ENCODE data around the gene CAMK1D.

The CAMK1D gene

DNA sequence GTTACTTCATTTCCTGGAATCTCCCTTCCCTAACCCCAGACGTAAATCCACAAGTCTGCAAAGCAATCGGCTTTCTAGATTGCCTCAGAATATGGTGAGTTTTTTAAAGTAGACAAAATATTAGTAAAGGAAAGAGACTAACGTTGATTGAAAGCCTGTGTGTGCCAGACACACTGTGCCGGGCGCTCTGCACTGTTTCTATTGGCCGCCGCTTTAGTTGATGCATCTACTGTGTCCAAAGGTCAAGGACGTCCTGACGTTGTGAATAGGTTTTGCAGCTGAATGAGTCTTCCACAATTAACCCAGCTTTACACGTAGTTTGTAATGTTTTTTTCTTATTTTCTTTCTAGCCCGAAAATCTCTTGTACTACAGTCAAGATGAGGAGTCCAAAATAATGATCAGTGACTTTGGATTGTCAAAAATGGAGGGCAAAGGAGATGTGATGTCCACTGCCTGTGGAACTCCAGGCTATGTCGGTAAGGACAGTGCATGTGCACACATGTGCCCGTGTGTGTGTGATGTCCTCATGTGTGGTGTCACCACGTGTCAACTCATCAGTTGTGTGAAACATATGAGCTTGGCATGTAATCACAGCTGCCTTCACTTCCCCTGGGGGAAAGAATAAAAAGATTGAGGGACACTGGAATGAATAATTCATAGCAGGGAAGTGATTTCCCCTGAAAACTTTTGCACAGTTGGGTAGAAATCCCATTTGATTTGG lies 420.1 kb downstream of the CAMK1D start:
- TF ChIP-seq, protein P1, sequence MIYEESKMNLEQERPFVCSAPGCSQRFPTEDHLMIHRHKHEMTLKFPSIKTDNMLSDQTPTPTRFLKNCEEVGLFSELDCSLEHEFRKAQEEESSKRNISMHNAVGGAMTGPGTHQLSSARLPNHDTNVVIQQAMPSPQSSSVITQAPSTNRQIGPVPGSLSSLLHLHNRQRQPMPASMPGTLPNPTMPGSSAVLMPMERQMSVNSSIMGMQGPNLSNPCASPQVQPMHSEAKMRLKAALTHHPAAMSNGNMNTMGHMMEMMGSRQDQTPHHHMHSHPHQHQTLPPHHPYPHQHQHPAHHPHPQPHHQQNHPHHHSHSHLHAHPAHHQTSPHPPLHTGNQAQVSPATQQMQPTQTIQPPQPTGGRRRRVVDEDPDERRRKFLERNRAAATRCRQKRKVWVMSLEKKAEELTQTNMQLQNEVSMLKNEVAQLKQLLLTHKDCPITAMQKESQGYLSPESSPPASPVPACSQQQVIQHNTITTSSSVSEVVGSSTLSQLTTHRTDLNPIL (CRISPR knock-in tag; IDR thresholded peaks at IDR 0.05; ENCODE audit: low read depth) = no peak
- TF ChIP-seq RARB (CRISPR knock-in tag; IDR thresholded peaks at IDR 0.05) (no peak), PPARA (CRISPR knock-in tag; IDR thresholded peaks at IDR 0.05; ENCODE audit: borderline replicate concordance) (no peak), TOX (CRISPR knock-in tag; IDR thresholded peaks at IDR 0.05; ENCODE audit: borderline replicate concordance) (no peak), ZNF8 (CRISPR knock-in tag; IDR thresholded peaks at IDR 0.05) (no peak), ZNF565 (CRISPR knock-in tag; conservative IDR thresholded peaks at IDR 0.05; ENCODE audit: low read depth) (no peak)
- TF ChIP-seq, protein P2, sequence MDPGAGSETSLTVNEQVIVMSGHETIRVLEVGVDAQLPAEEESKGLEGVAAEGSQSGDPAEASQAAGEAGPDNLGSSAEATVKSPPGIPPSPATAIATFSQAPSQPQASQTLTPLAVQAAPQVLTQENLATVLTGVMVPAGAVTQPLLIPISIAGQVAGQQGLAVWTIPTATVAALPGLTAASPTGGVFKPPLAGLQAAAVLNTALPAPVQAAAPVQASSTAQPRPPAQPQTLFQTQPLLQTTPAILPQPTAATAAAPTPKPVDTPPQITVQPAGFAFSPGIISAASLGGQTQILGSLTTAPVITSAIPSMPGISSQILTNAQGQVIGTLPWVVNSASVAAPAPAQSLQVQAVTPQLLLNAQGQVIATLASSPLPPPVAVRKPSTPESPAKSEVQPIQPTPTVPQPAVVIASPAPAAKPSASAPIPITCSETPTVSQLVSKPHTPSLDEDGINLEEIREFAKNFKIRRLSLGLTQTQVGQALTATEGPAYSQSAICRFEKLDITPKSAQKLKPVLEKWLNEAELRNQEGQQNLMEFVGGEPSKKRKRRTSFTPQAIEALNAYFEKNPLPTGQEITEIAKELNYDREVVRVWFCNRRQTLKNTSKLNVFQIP (CRISPR knock-in tag; IDR thresholded peaks at IDR 0.05; ENCODE audit: borderline replicate concordance, low read depth) = no peak
- no peak for ATAC-seq

DNA sequence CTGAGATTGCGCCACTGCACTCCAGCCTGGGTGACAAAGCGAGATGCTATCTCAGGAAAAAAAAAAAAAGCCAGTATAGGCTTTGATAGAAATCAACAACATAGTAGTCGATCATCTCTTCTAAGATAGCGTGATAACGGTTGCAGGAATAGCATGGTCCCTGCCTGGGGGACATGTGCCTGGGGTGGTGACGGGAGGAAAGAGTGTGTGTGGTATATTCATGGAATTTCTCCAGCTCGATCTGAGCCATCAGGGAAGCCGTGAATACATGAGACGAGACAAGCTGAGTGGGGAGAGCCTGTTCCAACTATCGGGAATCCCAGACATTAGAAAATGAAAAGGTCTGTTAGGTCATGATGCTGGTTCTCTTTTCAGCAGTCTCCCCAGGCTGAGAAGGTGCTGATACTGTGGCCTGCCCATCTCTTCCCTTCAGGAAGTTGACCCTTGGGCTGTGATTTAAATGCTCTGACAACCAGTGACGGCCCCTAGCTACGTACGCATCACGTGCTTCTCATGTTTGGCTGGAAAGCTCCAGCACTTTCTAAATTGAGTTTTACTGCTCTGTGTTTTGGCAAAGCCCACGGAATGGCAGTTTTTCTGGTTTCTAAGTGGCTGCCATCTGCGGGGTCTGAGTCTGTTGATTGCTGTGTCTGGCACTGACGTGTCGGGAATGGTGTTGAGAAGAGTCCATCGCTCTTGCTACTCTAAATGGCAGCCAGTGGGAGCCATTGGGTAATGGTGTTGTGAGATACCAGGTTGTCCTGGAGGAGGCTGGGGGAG lies 422.8 kb downstream of the CAMK1D start:
- no peak for ATAC-seq
- TF ChIP-seq, protein P2 (CRISPR knock-in tag; IDR thresholded peaks at IDR 0.05; ENCODE audit: borderline replicate concordance, low read depth) = no peak
- TF ChIP-seq RARB (CRISPR knock-in tag; IDR thresholded peaks at IDR 0.05) = no peak
- TF ChIP-seq, protein P3, sequence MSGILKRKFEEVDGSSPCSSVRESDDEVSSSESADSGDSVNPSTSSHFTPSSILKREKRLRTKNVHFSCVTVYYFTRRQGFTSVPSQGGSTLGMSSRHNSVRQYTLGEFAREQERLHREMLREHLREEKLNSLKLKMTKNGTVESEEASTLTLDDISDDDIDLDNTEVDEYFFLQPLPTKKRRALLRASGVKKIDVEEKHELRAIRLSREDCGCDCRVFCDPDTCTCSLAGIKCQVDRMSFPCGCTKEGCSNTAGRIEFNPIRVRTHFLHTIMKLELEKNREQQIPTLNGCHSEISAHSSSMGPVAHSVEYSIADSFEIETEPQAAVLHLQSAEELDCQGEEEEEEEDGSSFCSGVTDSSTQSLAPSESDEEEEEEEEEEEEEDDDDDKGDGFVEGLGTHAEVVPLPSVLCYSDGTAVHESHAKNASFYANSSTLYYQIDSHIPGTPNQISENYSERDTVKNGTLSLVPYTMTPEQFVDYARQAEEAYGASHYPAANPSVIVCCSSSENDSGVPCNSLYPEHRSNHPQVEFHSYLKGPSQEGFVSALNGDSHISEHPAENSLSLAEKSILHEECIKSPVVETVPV (CRISPR knock-in tag; IDR thresholded peaks at IDR 0.05) = no peak

DNA sequence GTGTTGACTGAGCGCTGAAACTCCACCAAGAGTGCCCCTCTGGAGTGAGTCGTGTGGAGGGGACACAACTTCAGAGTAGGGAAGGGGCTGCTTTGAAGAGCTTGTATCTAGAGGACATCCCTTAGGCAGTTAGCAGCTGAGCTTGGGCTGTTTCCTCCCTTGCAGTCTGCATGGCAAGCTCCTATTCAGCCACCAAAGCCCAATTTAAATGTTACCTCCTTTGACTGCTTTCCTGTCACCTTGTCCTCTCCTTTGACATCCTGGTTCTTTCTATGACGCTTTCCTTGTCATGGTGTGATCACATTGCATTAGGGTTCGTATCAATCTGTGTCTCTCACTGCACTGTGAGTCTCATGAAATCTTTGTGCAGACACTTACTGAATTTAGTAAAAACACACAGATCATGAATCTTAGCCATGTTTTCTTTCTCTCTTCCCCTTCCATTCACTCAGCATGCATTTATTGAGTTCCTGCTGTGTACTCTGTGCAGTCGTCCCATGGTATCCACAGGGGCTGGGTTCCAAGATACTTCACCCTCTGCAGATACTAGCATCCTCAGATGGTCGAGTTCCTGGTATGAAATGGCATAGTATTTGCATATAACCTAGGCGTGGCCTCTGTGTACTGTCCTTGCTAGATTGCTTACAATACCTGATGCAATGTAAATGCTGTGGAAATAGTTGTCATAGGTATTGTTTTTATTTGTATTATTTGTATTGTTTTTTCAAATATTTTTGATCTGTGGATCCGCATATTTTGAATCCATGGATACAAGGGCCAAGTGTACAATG lies 423.6 kb downstream of the CAMK1D start:
- TF ChIP-seq ZFP3 (CRISPR knock-in tag; IDR thresholded peaks at IDR 0.05) (peak; percentile 66; the same call in 1 of the 2 replicates), TCF4 (CRISPR knock-in tag; IDR thresholded peaks at IDR 0.05; ENCODE audit: borderline replicate concordance) (no peak)
- ATAC-seq = no peak

DNA sequence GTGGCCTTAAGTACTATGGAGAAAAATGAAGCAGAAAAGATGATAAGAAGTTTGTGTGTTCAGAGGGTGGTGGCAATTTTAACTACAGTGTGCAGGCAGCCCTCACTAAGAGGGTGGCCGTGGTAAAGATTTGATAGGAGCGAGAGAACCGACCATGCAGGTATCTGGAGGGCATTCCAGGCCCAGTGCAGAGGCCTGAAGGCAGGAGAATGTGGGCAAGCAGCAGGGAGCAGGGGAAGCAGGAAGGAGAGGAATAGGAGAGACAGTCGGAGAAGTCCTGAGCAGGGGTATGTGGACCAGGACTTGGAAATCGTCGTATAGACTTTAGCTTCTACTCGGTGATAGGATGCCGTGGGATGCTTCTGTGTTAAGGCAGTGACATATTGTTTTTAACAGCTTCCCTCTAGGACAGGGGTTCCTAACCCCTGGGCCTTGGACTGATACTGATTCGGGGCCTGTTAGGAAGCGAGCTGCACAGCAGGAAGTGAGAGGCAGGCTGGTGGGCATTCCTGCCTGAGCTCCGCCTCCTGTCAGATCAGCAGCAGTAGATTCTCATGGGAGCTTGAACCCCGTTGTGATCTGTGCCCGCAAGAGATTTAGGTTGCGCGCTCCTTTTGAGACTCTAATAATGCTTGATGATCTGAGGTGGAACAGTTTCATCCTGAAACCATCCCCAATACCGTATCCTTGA lies 425.0 kb downstream of the CAMK1D start:
- ATAC-seq = no peak
- no peak for TF ChIP-seq TCF4 (CRISPR knock-in tag; IDR thresholded peaks at IDR 0.05; ENCODE audit: borderline replicate concordance)
- TF ChIP-seq ZNF70 (CRISPR knock-in tag; IDR thresholded peaks at IDR 0.05) = no peak
- no peak for TF ChIP-seq ZC3H10 (CRISPR knock-in tag; IDR thresholded peaks at IDR 0.05)
- TF ChIP-seq ZFP3 (CRISPR knock-in tag; IDR thresholded peaks at IDR 0.05) = no peak
- no peak for TF ChIP-seq ZFP30 (CRISPR knock-in tag; IDR thresholded peaks at IDR 0.05)
- TF ChIP-seq ESRRG (CRISPR knock-in tag; IDR thresholded peaks at IDR 0.05) = no peak
- TF ChIP-seq RARB (CRISPR knock-in tag; IDR thresholded peaks at IDR 0.05) = no peak
- TF ChIP-seq, protein P3 (CRISPR knock-in tag; IDR thresholded peaks at IDR 0.05) = no peak
- TF ChIP-seq ZNF565 (CRISPR knock-in tag; conservative IDR thresholded peaks at IDR 0.05; ENCODE audit: low read depth) = no peak
- TF ChIP-seq TOX (CRISPR knock-in tag; IDR thresholded peaks at IDR 0.05; ENCODE audit: borderline replicate concordance) = no peak
- TF ChIP-seq, protein P2 (CRISPR knock-in tag; IDR thresholded peaks at IDR 0.05; ENCODE audit: borderline replicate concordance, low read depth) = no peak
- no peak for TF ChIP-seq SNAI2 (CRISPR knock-in tag; IDR thresholded peaks at IDR 0.05)
- no peak for TF ChIP-seq ZNF8 (CRISPR knock-in tag; IDR thresholded peaks at IDR 0.05)
- TF ChIP-seq GLIS3 (CRISPR knock-in tag; IDR thresholded peaks at IDR 0.05) = no peak
- TF ChIP-seq ISL1 (CRISPR knock-in tag; IDR thresholded peaks at IDR 0.05) = no peak
- no peak for TF ChIP-seq ARNTL (CRISPR knock-in tag; IDR thresholded peaks at IDR 0.05; ENCODE audit: borderline replicate concordance, low read depth)
- no peak for TF ChIP-seq PPARA (CRISPR knock-in tag; IDR thresholded peaks at IDR 0.05; ENCODE audit: borderline replicate concordance)

Data from SK-N-SH treated with all-trans-retinoic acid at 6 μM for 48 hours (cell line).